ENCODE measurements around the gene TMCC3. TPM values are rescaled to one million over a fixed set of nuclear protein-coding genes. Genes with fewer than 3 reads are reported as not detected.
"Not testable (repeated sequence)": the region's sequence is repeated elsewhere in the genome, so short reads cannot be mapped to it uniquely, and the experiment has no call there.

The TMCC3 gene
- total RNA-seq, 1 experiment from 2014 or later: 0.82 TPM

DNA sequence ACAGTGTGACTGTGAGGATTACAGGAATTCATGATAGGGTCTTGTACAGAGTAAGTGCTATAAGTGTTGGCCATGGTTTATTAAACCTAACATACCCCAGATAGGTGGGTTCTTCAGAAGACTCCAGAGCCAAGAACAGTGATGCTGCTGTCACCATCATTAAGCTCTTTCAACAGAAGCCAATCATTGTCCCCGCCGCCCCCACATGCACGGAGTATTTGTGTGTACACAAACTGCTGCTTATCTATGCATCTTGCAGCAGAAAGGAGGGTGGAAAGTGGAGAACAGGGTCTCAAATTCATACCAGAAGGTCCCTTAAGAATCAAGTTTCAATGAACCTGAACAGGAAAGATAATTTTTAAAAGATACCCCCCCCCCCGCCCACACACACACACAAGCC, 51.2 kb downstream of the TMCC3 start:
- H3K79me2 ChIP-seq (ENCODE audit: low read length): no peaks in the 10 kb centered on the region
- no peak for DNase-seq
- no peak overlapping the region for H3K27ac ChIP-seq (ENCODE audit: low read length)
- no peak overlapping the region for H2AFZ ChIP-seq (ENCODE audit: low read length)
- no peaks in the 10 kb centered on the region for H3K36me3 ChIP-seq (ENCODE audit: insufficient read depth, low read length)
- H3K9ac ChIP-seq (ENCODE audit: low read length): no peak overlapping the region
- H3K4me2 ChIP-seq (ENCODE audit: low read depth, low read length, poor library complexity, severe bottlenecking): no peak overlapping the region
- H3K27me3 ChIP-seq (ENCODE audit: low read length): no peaks in the 10 kb centered on the region
- no peak overlapping the region for H3K4me3 ChIP-seq (ENCODE audit: low read length)
- no peaks in the 10 kb centered on the region for H3K4me1 ChIP-seq (ENCODE audit: low read length)
- H3K9me3 ChIP-seq (ENCODE audit: low read length): no peaks in the 10 kb centered on the region
- no peaks in the 10 kb centered on the region for H4K20me1 ChIP-seq (ENCODE audit: insufficient read depth, low read depth, low read length)
- H3K9me2 ChIP-seq (replicated peaks; ENCODE audit: insufficient read depth, low read length): no peaks in the 10 kb centered on the region

DNA sequence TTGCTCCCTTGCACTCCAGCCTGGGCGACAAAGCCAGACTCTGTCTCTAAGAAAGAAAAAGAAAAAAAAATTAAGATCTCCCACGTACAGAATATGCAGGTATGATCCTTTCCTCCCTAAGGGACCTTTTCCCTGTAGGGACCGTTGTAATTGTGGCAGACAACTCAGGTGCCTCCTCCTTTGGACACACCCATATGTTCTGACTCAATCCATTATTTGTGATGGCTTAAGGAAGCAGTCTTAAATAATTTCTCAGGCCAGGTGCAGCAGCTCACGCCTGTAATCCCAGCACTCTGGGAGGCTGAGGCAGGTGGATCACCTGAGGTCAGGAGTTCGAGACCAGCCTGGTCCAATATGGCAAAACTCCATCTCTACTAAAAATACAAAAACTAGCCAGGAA, 53.1 kb downstream of the TMCC3 start:
- no peak for DNase-seq
- H3K36me3 ChIP-seq (ENCODE audit: insufficient read depth, low read length): no peaks in the 10 kb centered on the region
- no peaks in the 10 kb centered on the region for H3K27me3 ChIP-seq (ENCODE audit: low read length)
- no peak overlapping the region for H3K9ac ChIP-seq (ENCODE audit: low read length)
- no peak overlapping the region for H3K4me2 ChIP-seq (ENCODE audit: low read depth, low read length, poor library complexity, severe bottlenecking)
- H3K9me2 ChIP-seq (replicated peaks; ENCODE audit: insufficient read depth, low read length): no peaks in the 10 kb centered on the region
- H3K4me1 ChIP-seq (ENCODE audit: low read length): no peaks in the 10 kb centered on the region
- H3K79me2 ChIP-seq (ENCODE audit: low read length): no peaks in the 10 kb centered on the region
- H3K9me3 ChIP-seq (ENCODE audit: low read length): no peaks in the 10 kb centered on the region
- no peak overlapping the region for H3K4me3 ChIP-seq (ENCODE audit: low read length)
- H3K27ac ChIP-seq (ENCODE audit: low read length): no peak overlapping the region
- no peak overlapping the region for H2AFZ ChIP-seq (ENCODE audit: low read length)
- H4K20me1 ChIP-seq (ENCODE audit: insufficient read depth, low read depth, low read length): no peaks in the 10 kb centered on the region

DNA sequence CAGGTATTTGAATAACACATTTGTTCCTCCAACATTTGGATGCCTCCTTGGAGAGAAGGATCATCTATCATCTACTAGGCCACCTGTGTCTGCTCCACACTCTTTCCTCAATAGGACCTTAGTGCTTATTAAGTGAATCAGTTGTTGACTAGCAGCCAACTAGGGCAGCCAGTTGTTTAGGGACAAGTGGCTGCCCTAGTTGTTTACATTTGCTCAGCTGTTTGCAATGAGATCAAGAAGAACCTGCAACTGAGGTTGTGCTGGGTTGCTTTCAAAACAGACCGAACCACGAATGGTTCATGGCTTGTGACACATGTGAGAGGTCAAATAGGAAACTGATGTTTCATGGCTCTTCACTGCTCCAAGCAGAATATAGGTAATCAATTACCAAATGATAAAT, 53.8 kb downstream of the TMCC3 start:
- Histone ChIP-seq H3K9ac (ENCODE audit: low read length) (no peak overlapping the region), H3K79me2 (ENCODE audit: low read length) (no peaks in the 10 kb centered on the region), H3K4me1 (ENCODE audit: low read length) (no peaks in the 10 kb centered on the region), H3K27ac (ENCODE audit: low read length) (no peak overlapping the region), H3K4me2 (ENCODE audit: low read depth, low read length, poor library complexity, severe bottlenecking) (no peak overlapping the region), H2AFZ (ENCODE audit: low read length) (no peak overlapping the region), H3K4me3 (ENCODE audit: low read length) (no peak overlapping the region), H3K36me3 (ENCODE audit: insufficient read depth, low read length) (no peaks in the 10 kb centered on the region), H3K9me3 (ENCODE audit: low read length) (no peaks in the 10 kb centered on the region), H4K20me1 (ENCODE audit: insufficient read depth, low read depth, low read length) (no peaks in the 10 kb centered on the region), H3K9me2 (replicated peaks; ENCODE audit: insufficient read depth, low read length) (no peaks in the 10 kb centered on the region), H3K27me3 (ENCODE audit: low read length) (no peaks in the 10 kb centered on the region)
- DNase-seq: no peak

DNA sequence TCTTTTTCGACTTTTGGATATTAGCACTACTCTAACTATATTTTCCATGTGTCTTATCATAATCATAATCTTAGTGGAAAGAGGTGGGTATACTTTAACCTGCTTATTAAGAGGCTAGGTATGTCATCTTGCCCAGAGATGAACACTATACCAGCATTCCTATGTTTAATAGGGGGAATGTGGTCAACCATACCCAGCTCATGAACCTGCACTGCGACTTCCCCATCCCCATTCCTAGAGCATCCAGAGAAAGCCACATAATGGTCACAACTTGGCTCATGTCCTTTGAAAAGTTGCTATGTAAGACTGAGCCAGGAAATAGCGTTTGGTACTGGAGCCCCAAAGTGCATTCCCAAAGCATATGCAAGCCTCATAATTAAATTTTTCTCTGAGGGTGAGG, 55.2 kb downstream of the TMCC3 start:
- H3K9me3 ChIP-seq (ENCODE audit: low read length): no peaks in the 10 kb centered on the region

DNA sequence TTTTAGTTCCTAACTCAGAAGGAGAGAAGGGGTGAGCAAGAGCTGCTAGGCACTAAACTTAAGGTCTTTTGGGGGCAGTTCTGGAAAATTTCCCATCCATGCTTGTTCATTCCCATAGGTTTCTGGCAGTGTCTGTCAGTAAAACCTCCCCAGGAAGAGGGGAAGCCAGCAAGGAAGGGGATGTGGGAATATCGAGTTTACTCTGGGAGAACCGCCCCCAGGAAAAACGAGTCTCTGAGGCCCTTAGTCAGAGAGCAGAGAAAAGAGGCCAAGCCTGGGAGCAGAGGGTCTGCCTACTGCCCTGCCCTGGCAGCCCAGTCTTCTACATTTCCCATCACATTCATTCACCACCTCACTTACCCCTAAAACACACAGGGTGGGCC, 55.9 kb downstream of the TMCC3 start:
- DNase-seq: no peak
- H3K79me2 ChIP-seq (ENCODE audit: low read length): no peaks in the 10 kb centered on the region
- no peaks in the 10 kb centered on the region for H4K20me1 ChIP-seq (ENCODE audit: insufficient read depth, low read depth, low read length)
- H3K4me1 ChIP-seq (ENCODE audit: low read length): no peaks in the 10 kb centered on the region
- no peak overlapping the region for H3K4me3 ChIP-seq (ENCODE audit: low read length)
- no peaks in the 10 kb centered on the region for H3K9me3 ChIP-seq (ENCODE audit: low read length)
- no peaks in the 10 kb centered on the region for H3K36me3 ChIP-seq (ENCODE audit: insufficient read depth, low read length)
- no peaks in the 10 kb centered on the region for H3K9me2 ChIP-seq (replicated peaks; ENCODE audit: insufficient read depth, low read length)
- H3K9ac ChIP-seq (ENCODE audit: low read length): no peak overlapping the region
- no peaks in the 10 kb centered on the region for H3K27me3 ChIP-seq (ENCODE audit: low read length)
- no peak overlapping the region for H3K4me2 ChIP-seq (ENCODE audit: low read depth, low read length, poor library complexity, severe bottlenecking)
- H3K27ac ChIP-seq (ENCODE audit: low read length): no peak overlapping the region
- H2AFZ ChIP-seq (ENCODE audit: low read length): no peak overlapping the region

More for the DNA sequence above, 55.2 kb downstream of the TMCC3 start:
- Histone ChIP-seq H4K20me1 (ENCODE audit: insufficient read depth, low read depth, low read length) (no peaks in the 10 kb centered on the region), H2AFZ (ENCODE audit: low read length) (no peak overlapping the region), H3K4me3 (ENCODE audit: low read length) (no peak overlapping the region), H3K4me1 (ENCODE audit: low read length) (no peaks in the 10 kb centered on the region), H3K9ac (ENCODE audit: low read length) (no peak overlapping the region), H3K36me3 (ENCODE audit: insufficient read depth, low read length) (no peaks in the 10 kb centered on the region), H3K4me2 (ENCODE audit: low read depth, low read length, poor library complexity, severe bottlenecking) (no peak overlapping the region), H3K27ac (ENCODE audit: low read length) (no peak overlapping the region), H3K79me2 (ENCODE audit: low read length) (no peaks in the 10 kb centered on the region), H3K9me2 (replicated peaks; ENCODE audit: insufficient read depth, low read length) (no peaks in the 10 kb centered on the region), H3K27me3 (ENCODE audit: low read length) (no peaks in the 10 kb centered on the region)
- DNase-seq: no peak

GRCh38 chr12:94593822-94594442, 56.4 kb downstream of the TMCC3 start:
- Histone ChIP-seq H3K4me2 (ENCODE audit: low read depth, low read length, poor library complexity, severe bottlenecking) (no peak overlapping the region), H3K27me3 (ENCODE audit: low read length) (no peaks in the 10 kb centered on the region), H3K9me2 (replicated peaks; ENCODE audit: insufficient read depth, low read length) (no peaks in the 10 kb centered on the region), H3K79me2 (ENCODE audit: low read length) (no peaks in the 10 kb centered on the region), H3K9me3 (ENCODE audit: low read length) (no peaks in the 10 kb centered on the region), H3K4me3 (ENCODE audit: low read length) (no peak overlapping the region), H2AFZ (ENCODE audit: low read length) (no peak overlapping the region), H4K20me1 (ENCODE audit: insufficient read depth, low read depth, low read length) (no peaks in the 10 kb centered on the region), H3K27ac (ENCODE audit: low read length) (no peak overlapping the region), H3K4me1 (ENCODE audit: low read length) (no peaks in the 10 kb centered on the region), H3K9ac (ENCODE audit: low read length) (no peak overlapping the region), H3K36me3 (ENCODE audit: insufficient read depth, low read length) (no peaks in the 10 kb centered on the region)
- no peak for DNase-seq

GRCh38 chr12:94592723-94593122, 57.6 kb downstream of the TMCC3 start:
- not testable (repeated sequence) for H3K4me1 ChIP-seq (ENCODE audit: low read length); H3K4me3 ChIP-seq (ENCODE audit: low read length); H3K9ac ChIP-seq (ENCODE audit: low read length); H3K27ac ChIP-seq (ENCODE audit: low read length); H3K4me2 ChIP-seq (ENCODE audit: low read depth, low read length, poor library complexity, severe bottlenecking); H3K79me2 ChIP-seq (ENCODE audit: low read length); H3K9me3 ChIP-seq (ENCODE audit: low read length); DNase-seq; H2AFZ ChIP-seq (ENCODE audit: low read length); H3K36me3 ChIP-seq (ENCODE audit: insufficient read depth, low read length); H4K20me1 ChIP-seq (ENCODE audit: insufficient read depth, low read depth, low read length); H3K9me2 ChIP-seq (replicated peaks; ENCODE audit: insufficient read depth, low read length); H3K27me3 ChIP-seq (ENCODE audit: low read length)

DNA sequence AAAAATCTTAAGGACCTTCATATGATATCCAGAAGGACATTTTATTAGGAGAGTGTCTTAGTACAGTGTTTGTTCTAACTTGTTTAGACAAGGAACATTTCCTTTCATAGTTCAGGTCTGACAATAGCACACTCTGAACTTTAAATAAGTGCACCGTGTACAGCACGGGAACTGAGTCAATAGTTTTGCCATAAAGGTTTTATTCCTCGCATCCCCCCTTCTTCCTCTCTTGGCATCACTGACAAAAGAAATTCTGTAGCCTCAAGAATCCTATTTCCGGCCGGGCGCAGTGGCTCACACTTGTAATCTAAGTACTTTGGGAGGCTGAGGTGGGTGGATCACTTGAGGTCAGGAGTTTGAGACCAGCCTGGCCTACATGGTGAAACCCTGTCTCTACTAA, 58.3 kb downstream of the TMCC3 start:
- Histone ChIP-seq H3K79me2 (ENCODE audit: low read length) (no peaks in the 10 kb centered on the region), H4K20me1 (ENCODE audit: insufficient read depth, low read depth, low read length) (no peaks in the 10 kb centered on the region), H3K9me3 (ENCODE audit: low read length) (no peaks in the 10 kb centered on the region), H2AFZ (ENCODE audit: low read length) (no peak overlapping the region), H3K9me2 (replicated peaks; ENCODE audit: insufficient read depth, low read length) (no peaks in the 10 kb centered on the region), H3K27me3 (ENCODE audit: low read length) (no peaks in the 10 kb centered on the region), H3K4me3 (ENCODE audit: low read length) (no peak overlapping the region), H3K4me2 (ENCODE audit: low read depth, low read length, poor library complexity, severe bottlenecking) (no peak overlapping the region), H3K36me3 (ENCODE audit: insufficient read depth, low read length) (no peaks in the 10 kb centered on the region), H3K4me1 (ENCODE audit: low read length) (no peaks in the 10 kb centered on the region), H3K27ac (ENCODE audit: low read length) (no peak overlapping the region), H3K9ac (ENCODE audit: low read length) (no peak overlapping the region)
- DNase-seq: no peak

- Histone ChIP-seq H3K9me3 (ENCODE audit: low read length) (no peaks in the 10 kb centered on the region), H3K4me3 (ENCODE audit: low read length) (no peak overlapping the region), H3K4me2 (ENCODE audit: low read depth, low read length, poor library complexity, severe bottlenecking) (no peak overlapping the region), H3K27ac (ENCODE audit: low read length) (no peak overlapping the region), H3K27me3 (ENCODE audit: low read length) (no peaks in the 10 kb centered on the region), H4K20me1 (ENCODE audit: insufficient read depth, low read depth, low read length) (no peaks in the 10 kb centered on the region), H3K79me2 (ENCODE audit: low read length) (no peaks in the 10 kb centered on the region), H3K9ac (ENCODE audit: low read length) (no peak overlapping the region), H3K36me3 (ENCODE audit: insufficient read depth, low read length) (no peaks in the 10 kb centered on the region), H2AFZ (ENCODE audit: low read length) (no peak overlapping the region), H3K9me2 (replicated peaks; ENCODE audit: insufficient read depth, low read length) (no peaks in the 10 kb centered on the region), H3K4me1 (ENCODE audit: low read length) (no peaks in the 10 kb centered on the region)
- DNase-seq: no peak
These were observed 59.9 kb downstream of the TMCC3 start for GRCh38 chr12:94590428-94590827.
